GM18511 (cell line): ENCODE results near the gene ADAT3.
"Not testable (repeated sequence)": the region's sequence is repeated elsewhere in the genome, so short reads cannot be mapped to it uniquely, and the experiment has no call there.

ENCODE experiments used
- ATAC-seq: cut with Tn5 transposase; IDR thresholded peaks from one replicate; pipeline ENCODE4 v1.9.1; 2021; ENCODE audit warnings: mild to moderate bottlenecking, moderate library complexity; ENCODE audit not compliant: unreplicated experiment

ADAT3 gene

GRCh38 chr19:1882786-1883692 lies 22.2 kb upstream of the ADAT3 start:
- no peak for ATAC-seq

GRCh38 chr19:1883784-1884183 lies 21.4 kb upstream of the ADAT3 start:
- no peak for ATAC-seq

- ATAC-seq = no peak
Measured at GRCh38 chr19:1884291-1884718, 20.9 kb upstream of the ADAT3 start.

GRCh38 chr19:1884719-1885334 lies 20.4 kb upstream of the ADAT3 start:
- no peak for ATAC-seq

- not testable (repeated sequence) for ATAC-seq
Measured at GRCh38 chr19:1885398-1886119, 19.6 kb upstream of the ADAT3 start, which contains the start of gene ABHD17A. Gene ABHD17A (minus strand): TSS chr19:1885496. CDS start chr19:1881566, 3,930 bp downstream.

GRCh38 chr19:1886360-1886759 lies 18.8 kb upstream of the ADAT3 start:
- ATAC-seq = not testable (repeated sequence)

- no peak for ATAC-seq
Measured at GRCh38 chr19:1888385-1888784, 16.8 kb upstream of the ADAT3 start.

GRCh38 chr19:1889907-1890306 lies 15.3 kb upstream of the ADAT3 start:
- ATAC-seq = no peak

GRCh38 chr19:1893791-1894190 lies 11.4 kb upstream of the ADAT3 start:
- ATAC-seq = no peak

- ATAC-seq = no peak
Measured at GRCh38 chr19:1896508-1896907, 8.7 kb upstream of the ADAT3 start.

GRCh38 chr19:1901940-1902404 lies 3.2 kb upstream of the ADAT3 start:
- no peak for ATAC-seq

- ATAC-seq = no peak
Measured at GRCh38 chr19:1902923-1903322, 2.3 kb upstream of the ADAT3 start.

- ATAC-seq = no peak
Measured at GRCh38 chr19:1904860-1905109, 414 bp upstream of the ADAT3 start.

GRCh38 chr19:1905863-1906375 lies 720 bp downstream of the ADAT3 start:
- no peak for ATAC-seq

GRCh38 chr19:1906985-1907562 lies 1.9 kb downstream of the ADAT3 start:
- ATAC-seq = no peak

GRCh38 chr19:1907563-1908363 lies 2.6 kb downstream of the ADAT3 start:
- no peak for ATAC-seq

- no peak for ATAC-seq
Measured at GRCh38 chr19:1908364-1908678, 3.1 kb downstream of the ADAT3 start.

- ATAC-seq = no peak
Measured at GRCh38 chr19:1909761-1910080, 4.5 kb downstream of the ADAT3 start.

- no peak for ATAC-seq
Measured at GRCh38 chr19:1910177-1910576, 5.0 kb downstream of the ADAT3 start.

- no peak for ATAC-seq
Measured at GRCh38 chr19:1911098-1911497, 5.9 kb downstream of the ADAT3 start.

- no peak for ATAC-seq
Measured at GRCh38 chr19:1911995-1912394, 6.8 kb downstream of the ADAT3 start.
